SK-N-SH (cell line): ENCODE measurements around the gene TNRC6B. TPM values are rescaled to one million over a fixed set of nuclear protein-coding genes. Genes with fewer than 3 reads are reported as not detected.

Source experiments
- CTCF ChIA-PET: fragments of 300-600, 350-600 bp; formaldehyde crosslinking; extraction: SDS; loops from one replicate; lab custom pipeline; 2021; lab: Yijun Ruan, JAX
- POLR2A ChIA-PET: fragments of 350-600 bp; sonication (Branson Sonifier 250); formaldehyde crosslinking; extraction: SDS; loops from one replicate; lab custom pipeline; 2020; ENCODE audit warnings: antibody characterized with exemption, inconsistent platforms; lab: Yijun Ruan, JAX
- DNase-seq: peaks from one replicate; pipeline ENCODE4 v3.0.0; 2012
- H2AFZ ChIP-seq: fragments of 200-600 bp; sonication (generic); 2 replicates; pipeline ENCODE4 v1.8.1; 2016; ENCODE audit warnings: antibody characterized with exemption, mild to moderate bottlenecking, low read depth
- H3F3A ChIP-seq: fragments of 200-600 bp; sonication (generic); replicated peaks from 2 replicates; pipeline ENCODE3; 2016; ENCODE audit warnings: antibody characterized with exemption, mild to moderate bottlenecking; ENCODE audit not compliant: insufficient read depth
- H3K27ac ChIP-seq, 2 experiments: fragments of 200-500 bp in 1 of 2; fragments of 200-600 bp in 1 of 2; sonication (Bioruptor generic) in 1 of 2; sonication (generic), shearing (Covaris generic) in 1 of 2; 2 replicates each; pipeline versions ENCODE4 v1.5.1 to v1.6.1; 2014 to 2016; ENCODE audit warnings: low read depth in 2 of 2, inconsistent platforms in 1 of 2, low read length in 1 of 2, mild to moderate bottlenecking in 1 of 2, mixed read lengths in 1 of 2
- H3K27me3 ChIP-seq: fragments of 200-600 bp; sonication (generic), shearing (Covaris generic); 2 replicates; pipeline ENCODE4 v1.6.1; 2016; ENCODE audit warnings: mixed run types; ENCODE audit not compliant: insufficient read depth
- H3K36me3 ChIP-seq, 2 experiments: fragments of 200-500 bp in 1 of 2; fragments of 200-600 bp in 1 of 2; sonication (Bioruptor generic) in 1 of 2; sonication (generic) in 1 of 2; replicated peaks in 1 of 2; 2 replicates each; pipeline versions ENCODE3 to v1.5.1; 2014 to 2016; ENCODE audit warnings: low read length in 1 of 2, mild to moderate bottlenecking in 1 of 2; ENCODE audit not compliant: insufficient read depth in 2 of 2, control insufficient read depth in 1 of 2
- H3K4me1 ChIP-seq, 2 experiments: fragments of 200-500 bp in 1 of 2; fragments of 200-600 bp in 1 of 2; sonication (Bioruptor generic) in 1 of 2; sonication (generic), shearing (Covaris generic) in 1 of 2; 2 replicates each; pipeline versions ENCODE4 v1.5.1 to v1.6.1; 2014 to 2016; ENCODE audit warnings: low read depth in 1 of 2, low read length in 1 of 2, mixed run types in 1 of 2; ENCODE audit not compliant: insufficient read depth in 2 of 2, control insufficient read depth in 1 of 2
- H3K4me2 ChIP-seq: fragments of 200-600 bp; sonication (generic), shearing (Covaris generic); 2 replicates; pipeline ENCODE4 v1.6.1; 2017; ENCODE audit warnings: mixed run types
- H3K4me3 ChIP-seq, 2 experiments: fragments of 200-500 bp in 1 of 2; fragments of 200-600 bp in 1 of 2; sonication (Bioruptor generic) in 1 of 2; sonication (generic), shearing (Covaris generic) in 1 of 2; 2 replicates each; pipeline versions ENCODE4 v1.5.1 to v1.8.1; 2014 to 2016; ENCODE audit warnings: low read depth in 2 of 2, inconsistent platforms in 1 of 2, low read length in 1 of 2, mild to moderate bottlenecking in 1 of 2, mixed read lengths in 1 of 2, moderate library complexity in 1 of 2
- H3K79me2 ChIP-seq: fragments of 200-600 bp; sonication (generic); 2 replicates; pipeline ENCODE4 v1.8.1; 2017; ENCODE audit warnings: mild to moderate bottlenecking; ENCODE audit not compliant: insufficient read depth
- H3K9ac ChIP-seq: fragments of 200-600 bp; sonication (generic); 2 replicates; pipeline ENCODE4 v1.6.1; 2017; ENCODE audit warnings: mixed run types
- H3K9me2 ChIP-seq: fragments of 200-600 bp; sonication (generic); 2 replicates; pipeline ENCODE4 v1.6.1; 2017; ENCODE audit warnings: mixed run types
- H3K9me3 ChIP-seq: fragments of 200-600 bp; sonication (generic); 2 replicates; pipeline ENCODE4 v1.6.1; 2017; ENCODE audit warnings: mixed run types, mild to moderate bottlenecking, moderate library complexity
- H4K20me1 ChIP-seq: fragments of 200-600 bp; sonication (generic); 2 replicates; pipeline ENCODE4 v1.6.1; 2017; ENCODE audit warnings: mild to moderate bottlenecking, mixed run types; ENCODE audit not compliant: insufficient read depth
- ELF1 ChIP-seq: IDR thresholded peaks from 2 replicates; pipeline ENCODE4 v1.4.0; 2012
- FOSL2 ChIP-seq: IDR thresholded peaks from 2 replicates; pipeline ENCODE4 v1.4.0; 2012; ENCODE audit warnings: low read depth, mild to moderate bottlenecking, moderate library complexity, borderline replicate concordance
- GABPA ChIP-seq: IDR thresholded peaks from 2 replicates; pipeline ENCODE4 v1.4.0; 2012; ENCODE audit warnings: low read depth, mild to moderate bottlenecking
- MEF2A ChIP-seq: IDR thresholded peaks from 2 replicates; pipeline ENCODE4 v1.4.0; 2012; ENCODE audit warnings: low read depth, borderline replicate concordance
- NRF1 ChIP-seq: IDR thresholded peaks from 2 replicates; pipeline ENCODE4 v1.6.1; 2012; ENCODE audit warnings: low read depth, mild to moderate bottlenecking, low read length
- RFX5 ChIP-seq: IDR thresholded peaks from 2 replicates; pipeline ENCODE4 v1.6.1; 2012; ENCODE audit warnings: mild to moderate bottlenecking, improper control_type of control experiment, low read length
- SIN3A ChIP-seq: IDR thresholded peaks from 2 replicates; pipeline ENCODE4 v1.6.1; 2012; ENCODE audit warnings: low read depth, mild to moderate bottlenecking, low read length, moderate library complexity, borderline replicate concordance
- SMC3 ChIP-seq: IDR thresholded peaks from 2 replicates; pipeline ENCODE4 v1.6.1; 2012; ENCODE audit warnings: low read depth, low read length, improper control_type of control experiment
- TAF1 ChIP-seq: IDR thresholded peaks from 2 replicates; pipeline ENCODE4 v1.6.1; 2012; ENCODE audit warnings: low read depth, mild to moderate bottlenecking, low read length, moderate library complexity, borderline replicate concordance
- TEAD4 ChIP-seq: IDR thresholded peaks from 2 replicates; pipeline ENCODE4 v1.4.0; 2012; ENCODE audit warnings: mild to moderate bottlenecking, borderline replicate concordance; ENCODE audit not compliant: insufficient read depth
- YY1 ChIP-seq: IDR thresholded peaks from 2 replicates; pipeline ENCODE4 v1.4.0; 2012; ENCODE audit warnings: low read depth, mild to moderate bottlenecking
- WGBS: methylation state at CpG from one replicate; pipeline ENCODE4 v1.1.6; 2017; ENCODE audit warnings: low lambda C conversion rate; 5-methylcytosine and 5-hydroxymethylcytosine counted together
- polyA plus RNA-seq, 3 experiments: library from polyadenylated mRNA; depleted of rRNA; stranded (reverse); fragments of >200 nt; gene quantifications; 2 replicates each; pipeline ENCODE4 v1.2.3, GENCODE V29; 2012
- TF ChIP-seq, protein P1 (sequence below): fragments of 150-350 bp; IDR thresholded peaks from 2 replicates; pipeline ENCODE4 v1.6.1; 2016; ENCODE audit warnings: mild to moderate bottlenecking, low read depth, low read length
- TF ChIP-seq, protein P2 (sequence below): fragments of 150-350 bp; IDR thresholded peaks from 2 replicates; pipeline ENCODE4 v1.6.1; 2017; ENCODE audit warnings: antibody characterized with exemption, low read length, low read depth, borderline replicate concordance
- TF ChIP-seq, protein P3 (sequence below): IDR thresholded peaks from 2 replicates; pipeline ENCODE4; 2012
- TF ChIP-seq, protein P4 (sequence below): IDR thresholded peaks from 2 replicates; pipeline ENCODE4 v1.6.1; 2012; ENCODE audit warnings: mild to moderate bottlenecking, low read depth, low read length, moderate library complexity
- TF ChIP-seq, protein P5 (sequence below): IDR thresholded peaks from 2 replicates; pipeline ENCODE4 v1.4.0; 2012; ENCODE audit warnings: low read depth
- TF ChIP-seq, protein P6 (sequence below): IDR thresholded peaks from 2 replicates; pipeline ENCODE4 v1.4.0; 2012; ENCODE audit warnings: low read depth, borderline replicate concordance

TNRC6B gene
- polyA plus RNA-seq, 1 of the 3 experiments (the other 2 are of a cell fraction), result 1.2 TPM

DNA sequence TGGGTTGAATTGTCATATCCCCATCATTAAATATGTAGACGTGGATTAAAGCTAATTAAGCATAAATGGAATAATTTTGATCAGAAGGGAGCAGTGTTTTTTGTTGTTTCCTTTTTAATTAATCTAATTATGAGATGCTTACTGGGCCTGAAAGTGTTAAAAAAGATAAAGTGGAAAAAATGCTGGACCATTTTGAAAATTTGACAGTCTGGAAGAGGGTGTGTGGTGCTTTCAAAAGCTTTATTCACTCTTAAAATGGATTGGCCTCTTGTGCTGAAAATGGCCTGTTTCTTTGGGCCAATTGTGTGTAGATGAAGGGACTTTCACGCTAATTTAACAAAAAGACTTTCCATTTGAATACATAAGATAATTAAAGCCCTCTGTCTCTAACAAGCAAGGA lies 1.8 kb downstream of the TNRC6B start:
- H3K27ac ChIP-seq, result peak overlapping the region; percentile 82 to 89; a peak in 3 of 4 replicates
- H3K4me1 ChIP-seq, result peaks cover 11 to 13% of the 10 kb centered on the region in 2 experiments; a peak in 3 of 4 replicates
- H2AFZ ChIP-seq, result no peak overlapping the region
- WGBS, result 17% methylated on average over 2 of the region's 2 CpGs
- peaks cover 65% of the 10 kb centered on the region for H3K79me2 ChIP-seq
- peaks cover 13% of the 10 kb centered on the region for H3F3A ChIP-seq
- H3K9me3 ChIP-seq, result no peaks in the 10 kb centered on the region
- H3K9ac ChIP-seq, result peak overlapping the region; percentile 94
- POLR2A ChIA-PET, result no interaction called here
- H3K4me2 ChIP-seq, result peak overlapping the region; percentile 74
- no peaks in the 10 kb centered on the region for H3K27me3 ChIP-seq
- H3K36me3 ChIP-seq, result no peaks in the 10 kb centered on the region
- peaks cover 16% of the 10 kb centered on the region for H4K20me1 ChIP-seq
- H3K4me3 ChIP-seq, result peak overlapping the region; percentile 58 to 74
- CTCF ChIA-PET, result interaction anchor here (1.0 to 1.7 kb wide), 2 partner anchors 9 to 168 kb away, joined by 3 to 4 read pairs; no protein-coding TSS in a partner anchor
- DNase-seq, result no peak
- no peaks in the 10 kb centered on the region for H3K9me2 ChIP-seq
- no peak for TF ChIP-seq YY1
- TF ChIP-seq, protein P1, sequence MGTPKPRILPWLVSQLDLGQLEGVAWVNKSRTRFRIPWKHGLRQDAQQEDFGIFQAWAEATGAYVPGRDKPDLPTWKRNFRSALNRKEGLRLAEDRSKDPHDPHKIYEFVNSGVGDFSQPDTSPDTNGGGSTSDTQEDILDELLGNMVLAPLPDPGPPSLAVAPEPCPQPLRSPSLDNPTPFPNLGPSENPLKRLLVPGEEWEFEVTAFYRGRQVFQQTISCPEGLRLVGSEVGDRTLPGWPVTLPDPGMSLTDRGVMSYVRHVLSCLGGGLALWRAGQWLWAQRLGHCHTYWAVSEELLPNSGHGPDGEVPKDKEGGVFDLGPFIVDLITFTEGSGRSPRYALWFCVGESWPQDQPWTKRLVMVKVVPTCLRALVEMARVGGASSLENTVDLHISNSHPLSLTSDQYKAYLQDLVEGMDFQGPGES, result no peak
- TF ChIP-seq, protein P2, sequence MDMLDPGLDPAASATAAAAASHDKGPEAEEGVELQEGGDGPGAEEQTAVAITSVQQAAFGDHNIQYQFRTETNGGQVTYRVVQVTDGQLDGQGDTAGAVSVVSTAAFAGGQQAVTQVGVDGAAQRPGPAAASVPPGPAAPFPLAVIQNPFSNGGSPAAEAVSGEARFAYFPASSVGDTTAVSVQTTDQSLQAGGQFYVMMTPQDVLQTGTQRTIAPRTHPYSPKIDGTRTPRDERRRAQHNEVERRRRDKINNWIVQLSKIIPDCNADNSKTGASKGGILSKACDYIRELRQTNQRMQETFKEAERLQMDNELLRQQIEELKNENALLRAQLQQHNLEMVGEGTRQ, result no peak
- TF ChIP-seq MEF2A, result no peak
- no peak for TF ChIP-seq NRF1
- TF ChIP-seq, protein P3, sequence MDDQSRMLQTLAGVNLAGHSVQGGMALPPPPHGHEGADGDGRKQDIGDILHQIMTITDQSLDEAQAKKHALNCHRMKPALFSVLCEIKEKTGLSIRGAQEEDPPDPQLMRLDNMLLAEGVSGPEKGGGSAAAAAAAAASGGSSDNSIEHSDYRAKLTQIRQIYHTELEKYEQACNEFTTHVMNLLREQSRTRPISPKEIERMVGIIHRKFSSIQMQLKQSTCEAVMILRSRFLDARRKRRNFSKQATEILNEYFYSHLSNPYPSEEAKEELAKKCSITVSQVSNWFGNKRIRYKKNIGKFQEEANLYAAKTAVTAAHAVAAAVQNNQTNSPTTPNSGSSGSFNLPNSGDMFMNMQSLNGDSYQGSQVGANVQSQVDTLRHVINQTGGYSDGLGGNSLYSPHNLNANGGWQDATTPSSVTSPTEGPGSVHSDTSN, result no peak
- no peak for TF ChIP-seq FOSL2
- TF ChIP-seq, protein P4, sequence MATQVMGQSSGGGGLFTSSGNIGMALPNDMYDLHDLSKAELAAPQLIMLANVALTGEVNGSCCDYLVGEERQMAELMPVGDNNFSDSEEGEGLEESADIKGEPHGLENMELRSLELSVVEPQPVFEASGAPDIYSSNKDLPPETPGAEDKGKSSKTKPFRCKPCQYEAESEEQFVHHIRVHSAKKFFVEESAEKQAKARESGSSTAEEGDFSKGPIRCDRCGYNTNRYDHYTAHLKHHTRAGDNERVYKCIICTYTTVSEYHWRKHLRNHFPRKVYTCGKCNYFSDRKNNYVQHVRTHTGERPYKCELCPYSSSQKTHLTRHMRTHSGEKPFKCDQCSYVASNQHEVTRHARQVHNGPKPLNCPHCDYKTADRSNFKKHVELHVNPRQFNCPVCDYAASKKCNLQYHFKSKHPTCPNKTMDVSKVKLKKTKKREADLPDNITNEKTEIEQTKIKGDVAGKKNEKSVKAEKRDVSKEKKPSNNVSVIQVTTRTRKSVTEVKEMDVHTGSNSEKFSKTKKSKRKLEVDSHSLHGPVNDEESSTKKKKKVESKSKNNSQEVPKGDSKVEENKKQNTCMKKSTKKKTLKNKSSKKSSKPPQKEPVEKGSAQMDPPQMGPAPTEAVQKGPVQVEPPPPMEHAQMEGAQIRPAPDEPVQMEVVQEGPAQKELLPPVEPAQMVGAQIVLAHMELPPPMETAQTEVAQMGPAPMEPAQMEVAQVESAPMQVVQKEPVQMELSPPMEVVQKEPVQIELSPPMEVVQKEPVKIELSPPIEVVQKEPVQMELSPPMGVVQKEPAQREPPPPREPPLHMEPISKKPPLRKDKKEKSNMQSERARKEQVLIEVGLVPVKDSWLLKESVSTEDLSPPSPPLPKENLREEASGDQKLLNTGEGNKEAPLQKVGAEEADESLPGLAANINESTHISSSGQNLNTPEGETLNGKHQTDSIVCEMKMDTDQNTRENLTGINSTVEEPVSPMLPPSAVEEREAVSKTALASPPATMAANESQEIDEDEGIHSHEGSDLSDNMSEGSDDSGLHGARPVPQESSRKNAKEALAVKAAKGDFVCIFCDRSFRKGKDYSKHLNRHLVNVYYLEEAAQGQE, result no peak
- no peak for TF ChIP-seq TAF1
- TF ChIP-seq GABPA, result no peak
- TF ChIP-seq, protein P5, sequence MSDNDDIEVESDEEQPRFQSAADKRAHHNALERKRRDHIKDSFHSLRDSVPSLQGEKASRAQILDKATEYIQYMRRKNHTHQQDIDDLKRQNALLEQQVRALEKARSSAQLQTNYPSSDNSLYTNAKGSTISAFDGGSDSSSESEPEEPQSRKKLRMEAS, result no peak
- TF ChIP-seq SIN3A, result no peak
- no peak for TF ChIP-seq SMC3
- TF ChIP-seq ELF1, result no peak
- TF ChIP-seq, protein P6, sequence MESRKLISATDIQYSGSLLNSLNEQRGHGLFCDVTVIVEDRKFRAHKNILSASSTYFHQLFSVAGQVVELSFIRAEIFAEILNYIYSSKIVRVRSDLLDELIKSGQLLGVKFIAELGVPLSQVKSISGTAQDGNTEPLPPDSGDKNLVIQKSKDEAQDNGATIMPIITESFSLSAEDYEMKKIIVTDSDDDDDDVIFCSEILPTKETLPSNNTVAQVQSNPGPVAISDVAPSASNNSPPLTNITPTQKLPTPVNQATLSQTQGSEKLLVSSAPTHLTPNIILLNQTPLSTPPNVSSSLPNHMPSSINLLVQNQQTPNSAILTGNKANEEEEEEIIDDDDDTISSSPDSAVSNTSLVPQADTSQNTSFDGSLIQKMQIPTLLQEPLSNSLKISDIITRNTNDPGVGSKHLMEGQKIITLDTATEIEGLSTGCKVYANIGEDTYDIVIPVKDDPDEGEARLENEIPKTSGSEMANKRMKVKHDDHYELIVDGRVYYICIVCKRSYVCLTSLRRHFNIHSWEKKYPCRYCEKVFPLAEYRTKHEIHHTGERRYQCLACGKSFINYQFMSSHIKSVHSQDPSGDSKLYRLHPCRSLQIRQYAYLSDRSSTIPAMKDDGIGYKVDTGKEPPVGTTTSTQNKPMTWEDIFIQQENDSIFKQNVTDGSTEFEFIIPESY, result no peak
- TF ChIP-seq TEAD4, result no peak
- TF ChIP-seq RFX5, result no peak
- TF ChIP-seq, all 33 proteins: peak for 0
